ENCODE data around the gene PSME3IP1. TPM values are rescaled to one million over a fixed set of nuclear protein-coding genes. Genes with fewer than 3 reads are reported as not detected.

PSME3IP1 gene
- total RNA-seq, 4 donors from 2014 or later = 64.7 to 96.3 (median 78.9) TPM

DNA sequence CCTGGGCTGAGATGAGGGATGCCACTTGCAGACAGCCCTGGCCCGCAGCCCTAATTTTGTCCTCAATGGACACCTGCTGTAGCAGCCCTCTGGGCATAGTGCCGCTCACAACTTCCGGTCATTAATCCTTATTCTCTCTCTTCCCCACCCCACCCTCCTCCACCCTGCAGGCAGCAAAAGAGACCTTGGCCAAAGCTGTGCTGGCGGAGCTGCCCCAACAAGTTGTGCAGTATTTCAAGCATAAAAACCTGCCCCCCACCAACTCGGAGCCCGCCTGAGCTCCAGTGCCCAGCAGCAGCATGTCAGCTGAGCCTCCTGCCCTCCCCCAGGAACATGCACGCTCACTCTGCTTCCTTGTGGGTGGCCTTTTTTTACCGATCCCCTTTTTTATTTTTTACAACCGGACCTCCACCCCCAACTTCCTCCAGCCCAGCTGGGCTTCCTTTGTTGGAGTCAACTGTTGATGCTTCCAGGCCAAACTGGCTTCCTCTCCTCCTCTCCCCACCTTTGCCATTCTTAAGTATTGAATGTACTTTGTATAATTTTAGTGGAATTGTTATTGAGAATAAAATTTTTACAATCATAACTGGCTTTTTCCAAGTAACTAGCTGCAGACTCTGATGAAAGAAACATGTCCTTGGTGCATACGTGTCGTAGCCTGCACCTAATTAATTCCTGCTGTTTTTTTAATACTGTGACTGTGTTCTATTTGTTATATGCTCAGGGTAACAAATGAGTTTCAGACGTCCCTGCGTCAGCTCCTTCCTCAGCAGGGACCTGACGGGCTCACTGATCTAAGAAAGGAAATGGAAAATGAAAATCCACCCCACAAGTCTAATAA is 38.2 kb downstream of the PSME3IP1 start:
- WGBS, 2 donors = 30 to 44% methylated on average over 14 of the region's 14 CpGs
- no peaks in the 10 kb centered on the region for H3K9me3 ChIP-seq
- H3K27ac ChIP-seq = peak overlapping the region; percentile 10 to 49 (median 17)
- H3K27me3 ChIP-seq = no peaks in the 10 kb centered on the region
- intact Hi-C loops (cut with DNase I) = no loop called here
- H3K36me3 ChIP-seq = no peaks in the 10 kb centered on the region
- no peak overlapping the region for H3K4me3 ChIP-seq (replicated peaks in 1 of 3)
- H3K4me1 ChIP-seq = peaks cover 36 to 77% of the 10 kb centered on the region in 2 donors
- peak; percentile 70 to 81 for DNase-seq
- TF ChIP-seq, protein P1, sequence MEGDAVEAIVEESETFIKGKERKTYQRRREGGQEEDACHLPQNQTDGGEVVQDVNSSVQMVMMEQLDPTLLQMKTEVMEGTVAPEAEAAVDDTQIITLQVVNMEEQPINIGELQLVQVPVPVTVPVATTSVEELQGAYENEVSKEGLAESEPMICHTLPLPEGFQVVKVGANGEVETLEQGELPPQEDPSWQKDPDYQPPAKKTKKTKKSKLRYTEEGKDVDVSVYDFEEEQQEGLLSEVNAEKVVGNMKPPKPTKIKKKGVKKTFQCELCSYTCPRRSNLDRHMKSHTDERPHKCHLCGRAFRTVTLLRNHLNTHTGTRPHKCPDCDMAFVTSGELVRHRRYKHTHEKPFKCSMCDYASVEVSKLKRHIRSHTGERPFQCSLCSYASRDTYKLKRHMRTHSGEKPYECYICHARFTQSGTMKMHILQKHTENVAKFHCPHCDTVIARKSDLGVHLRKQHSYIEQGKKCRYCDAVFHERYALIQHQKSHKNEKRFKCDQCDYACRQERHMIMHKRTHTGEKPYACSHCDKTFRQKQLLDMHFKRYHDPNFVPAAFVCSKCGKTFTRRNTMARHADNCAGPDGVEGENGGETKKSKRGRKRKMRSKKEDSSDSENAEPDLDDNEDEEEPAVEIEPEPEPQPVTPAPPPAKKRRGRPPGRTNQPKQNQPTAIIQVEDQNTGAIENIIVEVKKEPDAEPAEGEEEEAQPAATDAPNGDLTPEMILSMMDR (IDR thresholded peaks at IDR 0.05) = no peak
- TF ChIP-seq POLR2A (IDR thresholded peaks at IDR 0.05) = no peak

DNA sequence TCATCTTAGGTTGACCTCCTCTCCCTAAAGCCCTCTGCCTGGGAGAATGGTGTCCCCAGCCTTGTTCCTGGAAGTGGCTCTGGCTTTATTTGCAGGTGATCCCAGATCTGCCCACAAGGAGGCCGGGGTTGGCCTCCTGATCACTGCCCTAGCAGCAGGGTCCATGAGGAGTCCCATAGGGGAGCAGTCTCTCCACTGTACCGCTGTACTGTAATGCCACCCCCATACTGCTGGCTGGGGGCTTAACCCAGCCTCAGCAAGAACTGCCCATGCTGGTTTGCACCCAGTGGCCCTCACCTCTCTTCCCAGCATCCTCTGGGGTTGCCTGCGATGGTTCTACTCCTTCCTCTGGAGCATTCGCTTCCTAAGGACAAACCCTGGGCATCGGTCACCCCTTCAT is 39.1 kb downstream of the PSME3IP1 start:
- WGBS, 2 donors = 96% methylated on average over 4 to 5 of the region's 5 CpGs
- H3K27ac ChIP-seq = no peak overlapping the region
- H3K4me1 ChIP-seq = peaks cover 34 to 72% of the 10 kb centered on the region in 2 donors

DNA sequence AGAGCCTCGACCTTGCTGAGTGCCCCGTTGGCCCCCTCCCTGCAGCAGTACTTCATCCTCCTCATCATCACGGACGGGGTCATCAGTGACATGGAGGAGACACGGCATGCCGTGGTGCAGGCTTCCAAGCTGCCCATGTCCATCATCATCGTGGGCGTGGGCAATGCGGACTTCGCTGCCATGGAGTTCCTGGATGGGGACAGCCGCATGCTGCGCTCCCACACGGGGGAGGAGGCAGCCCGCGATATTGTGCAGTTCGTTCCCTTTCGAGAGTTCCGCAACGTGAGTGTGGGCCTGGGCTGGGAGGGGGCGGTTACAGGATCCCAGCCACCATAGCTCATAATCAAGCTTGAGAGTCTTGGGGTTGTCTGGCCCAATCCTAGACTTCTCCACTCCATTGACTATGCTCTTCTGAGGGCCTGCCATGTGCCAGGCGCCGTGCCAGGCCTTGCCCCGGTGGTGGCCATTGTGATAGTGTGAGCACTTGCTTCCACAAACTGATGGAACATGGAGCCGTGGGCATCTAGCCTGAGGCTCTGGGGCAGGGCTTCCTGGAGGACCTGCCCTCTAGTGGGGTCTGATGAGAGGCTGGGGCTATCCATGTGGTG is 39.7 kb downstream of the PSME3IP1 start:
- H3K27me3 ChIP-seq = no peaks in the 10 kb centered on the region
- intact Hi-C loops (cut with DNase I) = no loop called here
- no peak for TF ChIP-seq POLR2A (IDR thresholded peaks at IDR 0.05)
- TF ChIP-seq, protein P1 (IDR thresholded peaks at IDR 0.05) = no peak
- no peak overlapping the region for H3K4me3 ChIP-seq (replicated peaks in 1 of 3)
- H3K27ac ChIP-seq = no peak overlapping the region
- no peak for DNase-seq
- no peaks in the 10 kb centered on the region for H3K9me3 ChIP-seq
- H3K36me3 ChIP-seq = no peaks in the 10 kb centered on the region
- peaks cover 29 to 67% of the 10 kb centered on the region in 2 donors for H3K4me1 ChIP-seq
- 81 to 85% methylated on average over 12 to 23 of the region's 24 CpGs for WGBS, 2 donors

More for the DNA sequence above, 39.1 kb downstream of the PSME3IP1 start:
- TF ChIP-seq, protein P1 (IDR thresholded peaks at IDR 0.05) = no peak
- TF ChIP-seq POLR2A (IDR thresholded peaks at IDR 0.05) = no peak
- no peak overlapping the region for H3K4me3 ChIP-seq (replicated peaks in 1 of 3)
- intact Hi-C loops (cut with DNase I) = no loop called here
- no peaks in the 10 kb centered on the region for H3K9me3 ChIP-seq
- DNase-seq = no peak
- H3K27me3 ChIP-seq = no peaks in the 10 kb centered on the region
- no peaks in the 10 kb centered on the region for H3K36me3 ChIP-seq

- 83 to 85% methylated on average over 12 to 14 of the region's 14 CpGs for WGBS, 2 donors
- no peaks in the 10 kb centered on the region for H3K27me3 ChIP-seq
- intact Hi-C loops (cut with DNase I) = no loop called here
- no peak for DNase-seq
- no peaks in the 10 kb centered on the region for H3K9me3 ChIP-seq
- no peak overlapping the region for H3K27ac ChIP-seq
- H3K36me3 ChIP-seq = no peaks in the 10 kb centered on the region
- H3K4me1 ChIP-seq = peaks cover 20 to 61% of the 10 kb centered on the region in 2 donors
- TF ChIP-seq POLR2A (IDR thresholded peaks at IDR 0.05) = no peak
- TF ChIP-seq, protein P1 (IDR thresholded peaks at IDR 0.05) = no peak
- no peak overlapping the region for H3K4me3 ChIP-seq (replicated peaks in 1 of 3)
Observed at GRCh38 chr16:57145046-57146021, 40.5 kb downstream of the PSME3IP1 start.
